ENCODE data around the gene TAP1.

Gene TAP1

DNA sequence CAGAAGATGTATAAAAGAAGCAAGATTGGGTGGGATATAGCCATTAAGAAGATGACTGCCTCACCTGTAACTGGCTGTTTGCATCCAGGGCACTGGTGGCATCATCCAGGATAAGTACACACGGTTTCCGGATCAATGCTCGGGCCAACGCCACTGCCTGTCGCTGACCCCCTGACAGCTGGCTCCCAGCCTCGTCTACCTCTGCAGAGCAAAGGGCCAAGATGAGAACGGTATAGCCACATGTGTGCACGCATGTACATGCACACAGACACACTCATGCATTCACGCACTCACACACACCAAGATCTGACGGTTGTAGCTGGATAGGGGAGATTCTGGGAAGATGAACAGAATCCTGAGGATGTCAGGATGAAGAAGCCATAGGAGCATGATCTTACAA lies 6.5 kb downstream of the TAP1 start:
- Histone ChIP-seq H3K4me3 (ENCODE audit: low read length) (no peak overlapping the region), H3F3A (ENCODE audit: control insufficient read depth, insufficient read depth) (peaks cover 9% of the 10 kb centered on the region), H3K9me2 (replicated peaks; ENCODE audit: control insufficient read depth, low read length) (no peaks in the 10 kb centered on the region), H4K20me1 (ENCODE audit: control insufficient read depth, insufficient read depth, low read depth, low read length) (no peaks in the 10 kb centered on the region), H3K27ac (ENCODE audit: low read depth, low read length) (no peak overlapping the region), H3K4me2 (ENCODE audit: low read length) (no peak overlapping the region), H3K9me3 (ENCODE audit: control insufficient read depth, insufficient read depth, low read length) (no peaks in the 10 kb centered on the region), H3K27me3 (ENCODE audit: control insufficient read depth, low read length) (no peaks in the 10 kb centered on the region), H3K79me2 (ENCODE audit: control insufficient read depth, low read length) (peaks cover 19% of the 10 kb centered on the region), H3K36me3 (ENCODE audit: control insufficient read depth, low read length) (peaks cover 50% of the 10 kb centered on the region), H3K4me1 (ENCODE audit: control insufficient read depth, low read length) (peaks cover 42% of the 10 kb centered on the region)
- TF ChIP-seq EZH2phosphoT487 (IDR thresholded peaks at IDR 0.05; ENCODE audit: borderline replicate concordance, low read length) (no peak), CTCF (IDR thresholded peaks at IDR 0.05; ENCODE audit: low read depth, low read length, poor library complexity, severe bottlenecking) (no peak)

GRCh38 chr6:32845384-32845884 lies 8.1 kb downstream of the TAP1 start:
- Histone ChIP-seq H3K36me3 (ENCODE audit: control insufficient read depth, low read length) (peaks cover 64% of the 10 kb centered on the region), H3K79me2 (ENCODE audit: control insufficient read depth, low read length) (peaks cover 19% of the 10 kb centered on the region), H3K4me1 (ENCODE audit: control insufficient read depth, low read length) (peaks cover 35% of the 10 kb centered on the region)

DNA sequence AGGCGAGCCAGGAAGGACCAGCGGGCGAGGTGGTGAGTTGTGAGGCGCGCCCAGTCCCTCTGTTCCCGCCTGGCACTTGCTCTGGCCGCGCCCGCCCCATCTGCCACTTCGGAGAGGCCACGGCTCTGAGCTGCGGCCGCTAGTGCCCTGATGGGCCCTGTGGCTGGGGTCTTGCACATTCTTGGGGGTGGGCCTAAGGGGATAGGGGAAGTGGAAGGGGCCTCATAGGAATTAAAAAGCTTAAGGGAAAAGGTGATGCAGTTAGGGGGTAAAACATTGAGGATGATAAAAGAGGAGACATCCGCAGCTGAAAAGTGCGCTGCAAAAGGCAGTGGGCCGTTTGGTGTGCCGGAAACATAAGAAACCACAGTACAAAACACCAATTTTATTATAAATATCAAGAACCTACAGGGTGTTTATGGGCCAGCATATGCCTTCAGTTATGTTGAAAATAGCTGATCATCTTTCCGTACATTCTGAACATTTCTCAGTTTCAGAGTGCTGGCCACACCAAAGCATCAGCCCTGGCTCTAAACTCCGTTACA lies 8.6 kb downstream of the TAP1 start:
- TF ChIP-seq CTCF (IDR thresholded peaks at IDR 0.05; ENCODE audit: low read depth, low read length, poor library complexity, severe bottlenecking) (no peak), EZH2phosphoT487 (IDR thresholded peaks at IDR 0.05; ENCODE audit: borderline replicate concordance, low read length) (no peak)
- H3K9me2 ChIP-seq (replicated peaks; ENCODE audit: control insufficient read depth, low read length), result no peaks in the 10 kb centered on the region
- peaks cover 66% of the 10 kb centered on the region for H3K36me3 ChIP-seq (ENCODE audit: control insufficient read depth, low read length)
- no peaks in the 10 kb centered on the region for H3K27me3 ChIP-seq (ENCODE audit: control insufficient read depth, low read length)
- H3K79me2 ChIP-seq (ENCODE audit: control insufficient read depth, low read length), result peaks cover 19% of the 10 kb centered on the region
- no peaks in the 10 kb centered on the region for H3K9me3 ChIP-seq (ENCODE audit: control insufficient read depth, insufficient read depth, low read length)
- H3K4me1 ChIP-seq (ENCODE audit: control insufficient read depth, low read length), result peaks cover 35% of the 10 kb centered on the region
- peak overlapping the region; percentile 92 for H3K27ac ChIP-seq (ENCODE audit: low read depth, low read length)
- peak overlapping the region; percentile 100 for H3K4me2 ChIP-seq (ENCODE audit: low read length)
- no peaks in the 10 kb centered on the region for H4K20me1 ChIP-seq (ENCODE audit: control insufficient read depth, insufficient read depth, low read depth, low read length)
- peak overlapping the region; percentile 93 for H3K4me3 ChIP-seq (ENCODE audit: low read length)
- peaks cover 9% of the 10 kb centered on the region for H3F3A ChIP-seq (ENCODE audit: control insufficient read depth, insufficient read depth)

More at GRCh38 chr6:32845384-32845884, 8.1 kb downstream of the TAP1 start:
- TF ChIP-seq CTCF (IDR thresholded peaks at IDR 0.05; ENCODE audit: low read depth, low read length, poor library complexity, severe bottlenecking) (peak; percentile 9), EZH2phosphoT487 (IDR thresholded peaks at IDR 0.05; ENCODE audit: borderline replicate concordance, low read length) (no peak)
- Histone ChIP-seq H3F3A (ENCODE audit: control insufficient read depth, insufficient read depth) (peaks cover 9% of the 10 kb centered on the region), H3K27ac (ENCODE audit: low read depth, low read length) (peak overlapping the region; percentile 92), H3K4me2 (ENCODE audit: low read length) (peak overlapping the region; percentile 100), H3K27me3 (ENCODE audit: control insufficient read depth, low read length) (no peaks in the 10 kb centered on the region), H4K20me1 (ENCODE audit: control insufficient read depth, insufficient read depth, low read depth, low read length) (no peaks in the 10 kb centered on the region), H3K9me2 (replicated peaks; ENCODE audit: control insufficient read depth, low read length) (no peaks in the 10 kb centered on the region), H3K4me3 (ENCODE audit: low read length) (peak overlapping the region; percentile 93), H3K9me3 (ENCODE audit: control insufficient read depth, insufficient read depth, low read length) (no peaks in the 10 kb centered on the region)
